Upper lobe of left lung (tissue), 4 donors: Measurements from ENCODE around the gene KLRF1.

ENCODE experiments used
- EP300 ChIP-seq, 4 donors: sonication (generic); formaldehyde crosslinking; IDR thresholded peaks; one replicate each; pipeline ENCODE4 v1.5.1; 2017; ENCODE audit warnings: antibody characterized with exemption in 4 of 4, control low read depth in 2 of 4
- POLR2A ChIP-seq, 4 donors: fragments of 450-650 bp; IDR thresholded peaks; one replicate each; pipeline ENCODE4 v1.5.1; 2016 to 2017; ENCODE audit warnings: antibody characterized with exemption in 4 of 4, mild to moderate bottlenecking in 2 of 4
- POLR2AphosphoS5 ChIP-seq, 2 donors: sonication (generic); formaldehyde crosslinking; IDR thresholded peaks; one replicate each; pipeline ENCODE4 v1.5.1; 2017; ENCODE audit warnings: antibody characterized with exemption in 2 of 2
- TF ChIP-seq, protein P1 (sequence below), 6 experiments: fragments of 450-650 bp in 4 of 6; fragments of 200-600 bp in 2 of 6; sonication (generic) in 2 of 6; IDR thresholded peaks; one replicate each; pipeline ENCODE4 v1.5.1; 2016 to 2019; ENCODE audit warnings: antibody characterized with exemption in 6 of 6

DNA sequence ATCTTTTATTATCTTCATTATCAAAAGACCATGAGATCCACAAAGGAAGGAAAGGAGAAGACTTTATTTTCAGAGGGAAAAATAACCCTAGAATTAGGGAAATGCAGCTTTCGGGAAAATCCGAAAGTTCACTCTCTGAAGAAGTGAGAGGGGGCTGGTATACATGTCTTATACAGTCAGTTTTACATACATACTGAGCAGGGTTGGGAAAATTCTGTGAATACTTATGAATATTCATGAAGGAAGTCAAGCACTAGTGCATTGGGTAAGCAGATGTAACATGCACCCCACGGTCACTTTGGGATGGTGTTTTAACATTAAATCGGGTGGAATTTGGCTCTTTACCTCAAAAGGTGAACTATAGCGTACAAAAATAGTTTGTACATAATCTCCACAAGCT, 15.7 kb upstream of the KLRF1 start:
- TF ChIP-seq, protein P1, sequence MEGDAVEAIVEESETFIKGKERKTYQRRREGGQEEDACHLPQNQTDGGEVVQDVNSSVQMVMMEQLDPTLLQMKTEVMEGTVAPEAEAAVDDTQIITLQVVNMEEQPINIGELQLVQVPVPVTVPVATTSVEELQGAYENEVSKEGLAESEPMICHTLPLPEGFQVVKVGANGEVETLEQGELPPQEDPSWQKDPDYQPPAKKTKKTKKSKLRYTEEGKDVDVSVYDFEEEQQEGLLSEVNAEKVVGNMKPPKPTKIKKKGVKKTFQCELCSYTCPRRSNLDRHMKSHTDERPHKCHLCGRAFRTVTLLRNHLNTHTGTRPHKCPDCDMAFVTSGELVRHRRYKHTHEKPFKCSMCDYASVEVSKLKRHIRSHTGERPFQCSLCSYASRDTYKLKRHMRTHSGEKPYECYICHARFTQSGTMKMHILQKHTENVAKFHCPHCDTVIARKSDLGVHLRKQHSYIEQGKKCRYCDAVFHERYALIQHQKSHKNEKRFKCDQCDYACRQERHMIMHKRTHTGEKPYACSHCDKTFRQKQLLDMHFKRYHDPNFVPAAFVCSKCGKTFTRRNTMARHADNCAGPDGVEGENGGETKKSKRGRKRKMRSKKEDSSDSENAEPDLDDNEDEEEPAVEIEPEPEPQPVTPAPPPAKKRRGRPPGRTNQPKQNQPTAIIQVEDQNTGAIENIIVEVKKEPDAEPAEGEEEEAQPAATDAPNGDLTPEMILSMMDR (IDR thresholded peaks at IDR 0.05): no peak
- no peak for TF ChIP-seq POLR2AphosphoS5 (IDR thresholded peaks at IDR 0.05)
- no peak for TF ChIP-seq POLR2A (IDR thresholded peaks at IDR 0.05)
- no peak for TF ChIP-seq EP300 (IDR thresholded peaks at IDR 0.05)
